DOHH2 (cell line): Measurements from ENCODE around the gene MTCH1.

Experiments used
- H3F3A ChIP-seq: fragments of 200-600 bp; sonication (generic), shearing (Covaris generic); 2 replicates; pipeline ENCODE4 v1.6.0; 2016; ENCODE audit warnings: antibody characterized with exemption, mild to moderate bottlenecking; ENCODE audit not compliant: control insufficient read depth, insufficient read depth
- H3K27ac ChIP-seq: fragments of 200-600 bp; sonication (generic); 2 replicates; pipeline ENCODE4 v1.5.1; 2014; ENCODE audit warnings: low read depth, mild to moderate bottlenecking, low read length, moderate library complexity
- H3K27me3 ChIP-seq: fragments of 200-600 bp; sonication (generic); 2 replicates; pipeline ENCODE4 v1.6.1; 2014; ENCODE audit warnings: mild to moderate bottlenecking, low read length, mixed read lengths; ENCODE audit not compliant: control insufficient read depth
- H3K36me3 ChIP-seq: fragments of 200-600 bp; sonication (generic); 2 replicates; pipeline ENCODE4 v1.6.1; 2014; ENCODE audit warnings: mild to moderate bottlenecking, low read length, moderate library complexity, mixed read lengths; ENCODE audit not compliant: control insufficient read depth
- H3K4me1 ChIP-seq: fragments of 200-600 bp; sonication (generic); 2 replicates; pipeline ENCODE4 v1.6.1; 2014; ENCODE audit warnings: mild to moderate bottlenecking, low read length, mixed read lengths; ENCODE audit not compliant: control insufficient read depth
- H3K4me2 ChIP-seq: fragments of 200-600 bp; sonication (generic); 2 replicates; pipeline ENCODE4 v1.6.0; 2014; ENCODE audit warnings: mild to moderate bottlenecking, low read length, moderate library complexity
- H3K4me3 ChIP-seq: fragments of 200-600 bp; sonication (generic); 2 replicates; pipeline ENCODE4 v1.5.1; 2014; ENCODE audit warnings: mild to moderate bottlenecking, low read length, mixed read lengths
- H3K79me2 ChIP-seq: fragments of 200-600 bp; sonication (generic); 2 replicates; pipeline ENCODE4 v1.6.1; 2014; ENCODE audit warnings: mild to moderate bottlenecking, low read length, mixed read lengths; ENCODE audit not compliant: control insufficient read depth
- H3K9me2 ChIP-seq: fragments of 200-600 bp; sonication (generic); replicated peaks from 2 replicates; pipeline ENCODE4 v1.6.1; 2014; ENCODE audit warnings: mild to moderate bottlenecking, low read length, mixed read lengths; ENCODE audit not compliant: control insufficient read depth
- H3K9me3 ChIP-seq: fragments of 200-600 bp; sonication (generic); 2 replicates; pipeline ENCODE4 v1.6.1; 2014; ENCODE audit warnings: antibody characterized with exemption, low read length, mixed read lengths; ENCODE audit not compliant: control insufficient read depth, insufficient read depth
- H4K20me1 ChIP-seq: fragments of 200-600 bp; sonication (generic); 2 replicates; pipeline ENCODE4 v1.6.0; 2014; ENCODE audit warnings: low read depth, mild to moderate bottlenecking, antibody characterized with exemption, low read length, moderate library complexity; ENCODE audit not compliant: control insufficient read depth, insufficient read depth
- CTCF ChIP-seq: fragments of 200-600 bp; sonication (generic); IDR thresholded peaks from one replicate; pipeline ENCODE4 v1.5.1; 2014; ENCODE audit warnings: antibody characterized with exemption, mild to moderate bottlenecking, low read depth, low read length; ENCODE audit not compliant: poor library complexity, severe bottlenecking
- EZH2phosphoT487 ChIP-seq: fragments of 200-600 bp; sonication (generic); IDR thresholded peaks from 2 replicates; pipeline ENCODE4 v1.6.1; 2017; ENCODE audit warnings: borderline replicate concordance, mild to moderate bottlenecking, antibody characterized with exemption, low read length, moderate library complexity, mixed read lengths

MTCH1 gene

GRCh38 chr6:36959555-36960250, 26.3 kb downstream of the MTCH1 start:
- Histone ChIP-seq H3K27ac (no peak overlapping the region), H3K9me3 (no peaks in the 10 kb centered on the region), H3K4me3 (no peak overlapping the region), H3K9me2 (no peaks in the 10 kb centered on the region), H4K20me1 (no peaks in the 10 kb centered on the region), H3K4me2 (no peak overlapping the region), H3K4me1 (peaks cover 37% of the 10 kb centered on the region), H3K36me3 (no peaks in the 10 kb centered on the region), H3K79me2 (no peaks in the 10 kb centered on the region), H3F3A (peaks cover 4% of the 10 kb centered on the region), H3K27me3 (no peaks in the 10 kb centered on the region)
- TF ChIP-seq EZH2phosphoT487 (no peak), CTCF (no peak)

GRCh38 chr6:36958775-36959554, 27.0 kb downstream of the MTCH1 start:
- Histone ChIP-seq H3K9me3 (no peaks in the 10 kb centered on the region), H3K36me3 (no peaks in the 10 kb centered on the region), H3K9me2 (no peaks in the 10 kb centered on the region), H3F3A (peaks cover 4% of the 10 kb centered on the region), H3K4me2 (no peak overlapping the region), H4K20me1 (no peaks in the 10 kb centered on the region), H3K4me1 (peaks cover 37% of the 10 kb centered on the region), H3K4me3 (no peak overlapping the region), H3K27ac (no peak overlapping the region), H3K79me2 (no peaks in the 10 kb centered on the region), H3K27me3 (no peaks in the 10 kb centered on the region)
- no peak for TF ChIP-seq CTCF
- no peak for TF ChIP-seq EZH2phosphoT487

GRCh38 chr6:36957773-36958271, 28.2 kb downstream of the MTCH1 start:
- Histone ChIP-seq H3K4me2 (no peak overlapping the region), H3K9me2 (no peaks in the 10 kb centered on the region), H4K20me1 (no peaks in the 10 kb centered on the region), H3K4me1 (peaks cover 28% of the 10 kb centered on the region), H3K27me3 (no peaks in the 10 kb centered on the region), H3F3A (peaks cover 4% of the 10 kb centered on the region), H3K9me3 (no peaks in the 10 kb centered on the region), H3K27ac (no peak overlapping the region), H3K79me2 (no peaks in the 10 kb centered on the region), H3K4me3 (no peak overlapping the region), H3K36me3 (no peaks in the 10 kb centered on the region)
- TF ChIP-seq CTCF (no peak), EZH2phosphoT487 (no peak)
